HepG2 (cell line): Measurements from ENCODE around the gene GJD3. TPM values are rescaled to one million over a fixed set of nuclear protein-coding genes. Genes with fewer than 3 reads are reported as not detected.
A peak's percentile ranks its signal among the peaks of the same experiment; 100 is the strongest.

ENCODE experiments used
- CEBPZ ChIP-seq: IDR thresholded peaks from 2 replicates; pipeline ENCODE4 v1.6.1; 2012; ENCODE audit warnings: low read length, improper control_type of control experiment
- FOXC1 ChIP-seq: sonication (generic); formaldehyde crosslinking; IDR thresholded peaks from 2 replicates; pipeline ENCODE4 v1.8.0; 2022; ENCODE audit warnings: mild to moderate bottlenecking, missing genetic modification reagents, borderline replicate concordance
- HNRNPH1 ChIP-seq: fragments of 200-400 bp; formaldehyde crosslinking; optimal IDR thresholded peaks from 2 replicates; pipeline ENCODE3; 2017; ENCODE audit warnings: mild to moderate bottlenecking, low read depth, low read length
- KDM5B ChIP-seq: sonication (generic); formaldehyde crosslinking; IDR thresholded peaks from 2 replicates; pipeline ENCODE4 v1.4.0; 2020; ENCODE audit warnings: missing genetic modification reagents, mild to moderate bottlenecking, borderline replicate concordance
- LBX2 ChIP-seq: sonication (generic); formaldehyde crosslinking; IDR thresholded peaks from 2 replicates; pipeline ENCODE4 v1.5.0; 2020; ENCODE audit warnings: missing genetic modification reagents, mild to moderate bottlenecking, borderline replicate concordance
- MED8 ChIP-seq: sonication (generic); formaldehyde crosslinking; IDR thresholded peaks from 2 replicates; pipeline ENCODE4 v1.8.1; 2023; ENCODE audit warnings: mild to moderate bottlenecking, missing genetic modification reagents; ENCODE audit not compliant: insufficient replicate concordance
- MXI1 ChIP-seq: IDR thresholded peaks from 3 replicates; pipeline ENCODE4 v1.6.1; 2012; ENCODE audit warnings: low read depth, low read length, inconsistent platforms, borderline replicate concordance
- REL ChIP-seq: sonication (generic); formaldehyde crosslinking; conservative IDR thresholded peaks from 2 replicates; pipeline ENCODE4 v1.8.0; 2022; ENCODE audit warnings: mild to moderate bottlenecking, missing genetic modification reagents, moderate library complexity
- ZBTB33 ChIP-seq: sonication (generic); formaldehyde crosslinking; IDR thresholded peaks from 2 replicates; pipeline ENCODE4 v1.4.0; 2020; ENCODE audit warnings: missing genetic modification reagents
- ZNF451 ChIP-seq: sonication (generic); formaldehyde crosslinking; IDR thresholded peaks from 2 replicates; pipeline ENCODE4 v1.5.0; 2020; ENCODE audit warnings: mild to moderate bottlenecking, missing genetic modification reagents
- ZNF550 ChIP-seq: sonication (generic); formaldehyde crosslinking; IDR thresholded peaks from 2 replicates; pipeline ENCODE4 v1.4.0; 2020; ENCODE audit warnings: mild to moderate bottlenecking, missing genetic modification reagents, borderline replicate concordance
- ZNF556 ChIP-seq: sonication (generic); formaldehyde crosslinking; IDR thresholded peaks from 2 replicates; pipeline ENCODE4 v1.4.0; 2020; ENCODE audit warnings: mild to moderate bottlenecking, missing genetic modification reagents, borderline replicate concordance
- ZNF597 ChIP-seq: sonication (generic); formaldehyde crosslinking; IDR thresholded peaks from 2 replicates; pipeline ENCODE4 v1.5.0; 2020; ENCODE audit warnings: missing genetic modification reagents
- ZNF704 ChIP-seq: sonication (generic); formaldehyde crosslinking; IDR thresholded peaks from 2 replicates; pipeline ENCODE4 v1.8.1; 2023; ENCODE audit warnings: mild to moderate bottlenecking, inconsistent platforms, moderate library complexity, missing genetic modification reagents, borderline replicate concordance
- ZNF766 ChIP-seq: sonication (generic); formaldehyde crosslinking; IDR thresholded peaks from 2 replicates; pipeline ENCODE4 v1.5.0; 2020; ENCODE audit warnings: missing genetic modification reagents, borderline replicate concordance
- ZNF773 ChIP-seq: sonication (generic); formaldehyde crosslinking; IDR thresholded peaks from 2 replicates; pipeline ENCODE4 v1.4.0; 2020; ENCODE audit warnings: missing genetic modification reagents, borderline replicate concordance
- ZNF841 ChIP-seq: sonication (generic); formaldehyde crosslinking; IDR thresholded peaks from 2 replicates; pipeline ENCODE4 v1.8.1; 2023; ENCODE audit warnings: missing genetic modification reagents, borderline replicate concordance
- ZSCAN25 ChIP-seq: sonication (generic); formaldehyde crosslinking; IDR thresholded peaks from 2 replicates; pipeline ENCODE4 v1.8.0; 2022; ENCODE audit warnings: mild to moderate bottlenecking, missing genetic modification reagents
- ZSCAN5A ChIP-seq: sonication (generic); formaldehyde crosslinking; IDR thresholded peaks from 2 replicates; pipeline ENCODE4 v1.8.0; 2022; ENCODE audit warnings: mild to moderate bottlenecking, missing genetic modification reagents, borderline replicate concordance
- polyA plus RNA-seq, 8 experiments: library from polyadenylated mRNA; depleted of rRNA in 3 of 8; stranded (reverse) in 7 of 8; unstranded in 1 of 8; fragments of >200 nt; fragmentation: Illumina TruSeq in 4 of 8; extraction: Trizol in 4 of 8; gene quantifications; 2 replicates each; pipeline versions ENCODE4 v1.2.1 to v1.2.3, GENCODE V29; 2011 to 2016; ENCODE audit warnings: low read depth in 4 of 8, missing spikeins in 1 of 8, mixed read lengths in 1 of 8; ENCODE audit not compliant: insufficient read depth in 1 of 8
- total RNA-seq, 5 experiments: library from RNA; depleted of rRNA; stranded (reverse); fragments of >200 nt; fragmentation: Illumina TruSeq; extraction: Trizol; gene quantifications; 2 replicates each; pipeline ENCODE4 v1.2.3, GENCODE V29; 2016; ENCODE audit warnings: low read depth in 1 of 5

The GJD3 gene
- total and polyA plus RNA-seq, 2 of the 13 experiments (the other 11 are each of a cell fraction or from before 2014, with no cell fraction given), result not detected

- TF ChIP-seq ZNF704 (CRISPR knock-in tag), result no peak
- no peak for TF ChIP-seq ZNF773 (CRISPR knock-in tag)
- no peak for TF ChIP-seq ZBTB33 (CRISPR knock-in tag)
- no peak for TF ChIP-seq ZNF841
- TF ChIP-seq ZSCAN5A (CRISPR knock-in tag), result no peak
- TF ChIP-seq ZNF597 (CRISPR knock-in tag), result no peak
- no peak for TF ChIP-seq ZNF556
- no peak for TF ChIP-seq KDM5B (CRISPR knock-in tag)
- TF ChIP-seq ZSCAN25 (CRISPR knock-in tag), result no peak
- 0 out of 2 replicates have a peak, but pooled peaks have one; percentile 27 for TF ChIP-seq LBX2 (CRISPR knock-in tag)
- no peak for TF ChIP-seq MED8 (CRISPR knock-in tag)
- TF ChIP-seq ZNF550 (CRISPR knock-in tag), result no peak
- TF ChIP-seq CEBPZ, result no peak
- peak; percentile 1; the same call in 1 of the 2 replicates for TF ChIP-seq ZNF766 (CRISPR knock-in tag)
- TF ChIP-seq ZNF451, result no peak
- TF ChIP-seq HNRNPH1, result no peak
- no peak for TF ChIP-seq REL (CRISPR knock-in tag)
- no peak for TF ChIP-seq FOXC1
- 0 out of 3 replicates have a peak, but pooled peaks have one; percentile 19 for TF ChIP-seq MXI1
These were observed 12.2 kb downstream of the GJD3 start (continued) for GRCh38 chr17:40352237-40352778.
